GM19238 (cell line): Measurements from ENCODE around the gene DLX4.

ENCODE experiments used
- DNase-seq: peaks from one replicate; pipeline ENCODE4 v3.0.0; 2011; ENCODE audit warnings: low spot score; ENCODE audit not compliant: insufficient read length

The DLX4 gene

GRCh38 chr17:50003911-50004310 is 34.9 kb downstream of the DLX4 start:
- no peak for DNase-seq

- no peak for DNase-seq
Measured at GRCh38 chr17:50009282-50009681, 40.3 kb downstream of the DLX4 start.

GRCh38 chr17:50013079-50013478 is 44.1 kb downstream of the DLX4 start:
- DNase-seq, result no peak

GRCh38 chr17:50014471-50015088 is 45.6 kb downstream of the DLX4 start:
- DNase-seq, result no peak

GRCh38 chr17:50015146-50015545 is 46.2 kb downstream of the DLX4 start:
- DNase-seq, result no peak

- DNase-seq, result no peak
Measured at GRCh38 chr17:50018909-50019308, 49.9 kb downstream of the DLX4 start.

- no peak for DNase-seq
Measured at GRCh38 chr17:50020841-50021599, 52.0 kb downstream of the DLX4 start.

GRCh38 chr17:50021681-50022370 is 52.8 kb downstream of the DLX4 start:
- no peak for DNase-seq

- DNase-seq, result no peak
Measured at GRCh38 chr17:50022463-50023130, 53.6 kb downstream of the DLX4 start.

GRCh38 chr17:50023520-50023919 is 54.5 kb downstream of the DLX4 start:
- DNase-seq, result no peak
